HUES64 (cell line): ENCODE results near the gene GNAL.

ENCODE experiments used
- H3K27ac ChIP-seq: 2 replicates; pipeline ENCODE4 v1.7.0; 2013; ENCODE audit warnings: low read depth, low read length, inconsistent platforms
- H3K27me3 ChIP-seq: 2 replicates; pipeline ENCODE4 v1.6.1; 2013; ENCODE audit warnings: mild to moderate bottlenecking, low read length; ENCODE audit not compliant: insufficient read depth
- H3K36me3 ChIP-seq: 2 replicates; pipeline ENCODE4 v1.6.1; 2013; ENCODE audit warnings: mild to moderate bottlenecking, low read length; ENCODE audit not compliant: insufficient read depth
- H3K4me1 ChIP-seq: 2 replicates; pipeline ENCODE4 v1.6.1; 2013; ENCODE audit warnings: mild to moderate bottlenecking, low read length, moderate library complexity; ENCODE audit not compliant: insufficient read depth
- H3K4me3 ChIP-seq: 2 replicates; pipeline ENCODE4 v1.5.1; 2013; ENCODE audit warnings: mild to moderate bottlenecking, low read length, moderate library complexity
- H3K9ac ChIP-seq: 2 replicates; pipeline ENCODE4 v1.6.1; 2013; ENCODE audit warnings: mild to moderate bottlenecking, low read depth, low read length
- H3K9me3 ChIP-seq: 2 replicates; pipeline ENCODE4 v1.6.1; 2013; ENCODE audit warnings: low read depth, low read length; ENCODE audit not compliant: insufficient read depth
- WGBS: fragments of 150-250, 120-280 bp; methylation state at CpG from one replicate; pipeline ENCODE4 v1.1.7; 2013; ENCODE audit warnings: missing lambda C conversion rate; 5-methylcytosine and 5-hydroxymethylcytosine counted together

The GNAL gene

DNA sequence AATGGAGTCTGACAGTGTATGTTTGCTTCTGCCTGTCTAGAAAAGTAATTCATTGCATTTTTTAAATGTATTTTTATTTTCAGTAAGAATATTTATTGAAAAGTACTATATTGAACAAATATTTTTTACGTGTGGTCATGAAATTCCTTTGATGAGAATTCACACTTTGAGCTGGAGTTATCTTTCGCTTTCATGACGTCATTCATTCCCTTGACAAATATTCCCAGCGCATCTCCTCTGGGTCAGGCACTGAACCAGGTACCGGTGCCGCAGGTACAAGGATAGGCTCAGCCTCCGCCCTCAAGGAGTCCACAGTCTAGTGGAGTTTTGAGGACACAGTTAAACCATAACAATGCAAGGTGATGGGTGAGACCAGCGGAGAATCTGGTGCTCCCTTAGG lies 60.2 kb downstream of the GNAL start:
- Histone ChIP-seq H3K27ac (no peak overlapping the region), H3K9ac (no peak overlapping the region), H3K36me3 (no peaks in the 10 kb centered on the region), H3K4me3 (no peak overlapping the region), H3K4me1 (peaks cover 6% of the 10 kb centered on the region), H3K27me3 (peaks cover 46% of the 10 kb centered on the region), H3K9me3 (no peaks in the 10 kb centered on the region)
- 93% methylated on average over 8 of the region's 8 CpGs for WGBS

DNA sequence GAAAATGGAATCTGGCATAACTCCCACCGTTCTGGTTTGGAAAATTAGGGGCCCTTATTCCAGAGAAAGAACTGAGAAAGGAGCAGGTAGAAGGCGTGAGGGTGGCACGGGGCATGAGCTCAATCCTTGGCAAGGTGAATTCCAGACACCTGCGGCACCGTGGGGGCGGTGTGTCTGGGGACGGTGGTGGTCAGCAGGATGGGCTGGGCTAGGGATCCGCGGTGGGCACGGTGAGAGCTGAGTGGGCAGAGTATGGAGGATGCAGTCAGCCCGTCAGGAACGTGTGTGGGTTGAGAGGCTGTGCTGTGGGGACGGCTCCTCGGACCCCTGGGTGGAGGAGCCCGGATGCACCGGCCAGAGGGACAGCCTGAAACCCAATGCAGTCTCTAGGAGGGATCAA lies 61.1 kb downstream of the GNAL start:
- WGBS, result 92% methylated on average over 16 of the region's 16 CpGs
- H3K9ac ChIP-seq, result no peak overlapping the region
- no peak overlapping the region for H3K27ac ChIP-seq

DNA sequence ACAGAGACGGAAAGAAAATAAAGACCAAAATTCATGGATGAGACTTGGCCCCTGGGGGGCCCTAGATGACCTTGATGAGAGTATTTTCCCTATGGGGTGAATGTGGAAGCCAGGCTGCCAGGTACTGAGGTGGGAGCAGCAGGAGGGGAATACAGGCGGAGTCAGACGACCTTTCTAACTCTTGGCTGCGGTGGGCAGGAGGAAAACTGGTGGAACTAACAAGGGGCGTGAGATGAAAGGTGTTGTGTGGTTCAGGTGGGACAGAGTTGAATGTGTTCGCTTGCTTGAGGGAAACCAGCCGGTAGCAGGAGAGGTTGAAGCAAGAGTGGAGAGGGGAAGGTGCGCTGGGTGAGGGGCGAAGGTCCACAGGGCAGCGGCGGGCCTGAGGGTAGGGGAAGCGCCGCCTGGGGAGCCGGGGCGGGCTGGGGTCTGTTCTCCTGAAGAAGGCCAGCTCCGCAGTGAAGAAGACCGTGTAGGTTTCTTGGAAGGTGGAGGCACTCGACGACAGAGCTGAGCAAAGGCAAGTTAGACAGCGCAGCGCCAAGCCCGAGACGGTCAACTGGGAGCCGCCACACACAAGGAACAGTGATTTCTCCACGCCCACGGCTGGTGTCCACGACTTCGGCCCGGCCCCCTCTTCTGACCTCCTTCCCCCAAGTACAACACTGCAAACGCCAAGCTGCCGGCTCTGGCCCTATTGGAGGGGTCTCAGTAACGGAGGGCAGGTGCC lies 61.7 kb downstream of the GNAL start:
- Histone ChIP-seq H3K4me3 (peak overlapping the region; percentile 51), H3K27ac (no peak overlapping the region), H3K4me1 (peaks cover 6% of the 10 kb centered on the region), H3K27me3 (peaks cover 46% of the 10 kb centered on the region), H3K9me3 (no peaks in the 10 kb centered on the region), H3K9ac (no peak overlapping the region), H3K36me3 (no peaks in the 10 kb centered on the region)
- 89% methylated on average over 32 of the region's 32 CpGs for WGBS

More for the DNA sequence above, 61.1 kb downstream of the GNAL start:
- Histone ChIP-seq H3K4me1 (peaks cover 6% of the 10 kb centered on the region), H3K4me3 (no peak overlapping the region), H3K9me3 (no peaks in the 10 kb centered on the region), H3K36me3 (no peaks in the 10 kb centered on the region), H3K27me3 (peaks cover 46% of the 10 kb centered on the region)

DNA sequence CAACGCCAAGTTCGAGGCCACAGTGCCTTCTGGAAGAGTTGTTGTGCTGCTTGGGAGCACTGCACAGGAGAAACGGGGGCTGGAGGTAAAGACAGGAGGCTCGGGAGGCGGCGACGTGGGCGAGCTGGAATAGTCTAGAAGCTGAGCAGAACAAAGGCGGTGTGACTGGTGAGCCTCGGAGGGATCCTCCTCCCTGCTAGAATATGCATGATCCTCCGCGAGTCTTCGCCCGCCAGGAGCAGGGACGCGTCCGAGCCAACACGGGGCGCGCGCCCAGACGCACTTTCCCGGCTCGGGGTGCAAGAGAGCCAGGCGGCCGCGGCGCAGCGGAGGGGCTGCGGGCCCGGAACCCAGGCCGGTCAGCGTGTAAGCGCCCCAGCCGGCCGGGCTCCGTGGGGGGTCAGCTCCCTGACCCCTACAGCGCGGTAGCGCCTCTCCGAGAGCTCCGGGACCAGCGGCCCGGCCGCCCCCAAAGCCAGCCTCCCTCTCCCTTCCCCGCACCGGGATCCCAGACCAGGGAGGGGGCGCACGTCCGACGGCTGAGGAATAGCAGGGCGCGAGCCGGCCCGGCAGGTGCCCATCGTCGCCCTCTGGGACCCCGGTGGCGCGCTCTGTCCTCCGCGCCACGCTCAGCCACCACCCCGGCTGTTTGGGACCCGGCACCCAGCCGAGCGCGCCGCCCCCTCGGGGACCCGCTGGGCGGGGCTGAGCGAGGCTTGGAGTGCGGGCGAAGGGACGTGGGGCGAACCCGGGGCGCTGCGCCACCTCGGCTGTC lies 62.5 kb downstream of the GNAL start:
- Histone ChIP-seq H3K27ac (no peak overlapping the region), H3K36me3 (no peaks in the 10 kb centered on the region), H3K4me3 (peak overlapping the region; percentile 51), H3K9me3 (no peaks in the 10 kb centered on the region), H3K9ac (peak overlapping the region; percentile 15; the same call in 1 of the 2 replicates), H3K27me3 (peaks cover 46% of the 10 kb centered on the region), H3K4me1 (peaks cover 6% of the 10 kb centered on the region)
- WGBS, result 5% methylated on average over 81 of the region's 81 CpGs

DNA sequence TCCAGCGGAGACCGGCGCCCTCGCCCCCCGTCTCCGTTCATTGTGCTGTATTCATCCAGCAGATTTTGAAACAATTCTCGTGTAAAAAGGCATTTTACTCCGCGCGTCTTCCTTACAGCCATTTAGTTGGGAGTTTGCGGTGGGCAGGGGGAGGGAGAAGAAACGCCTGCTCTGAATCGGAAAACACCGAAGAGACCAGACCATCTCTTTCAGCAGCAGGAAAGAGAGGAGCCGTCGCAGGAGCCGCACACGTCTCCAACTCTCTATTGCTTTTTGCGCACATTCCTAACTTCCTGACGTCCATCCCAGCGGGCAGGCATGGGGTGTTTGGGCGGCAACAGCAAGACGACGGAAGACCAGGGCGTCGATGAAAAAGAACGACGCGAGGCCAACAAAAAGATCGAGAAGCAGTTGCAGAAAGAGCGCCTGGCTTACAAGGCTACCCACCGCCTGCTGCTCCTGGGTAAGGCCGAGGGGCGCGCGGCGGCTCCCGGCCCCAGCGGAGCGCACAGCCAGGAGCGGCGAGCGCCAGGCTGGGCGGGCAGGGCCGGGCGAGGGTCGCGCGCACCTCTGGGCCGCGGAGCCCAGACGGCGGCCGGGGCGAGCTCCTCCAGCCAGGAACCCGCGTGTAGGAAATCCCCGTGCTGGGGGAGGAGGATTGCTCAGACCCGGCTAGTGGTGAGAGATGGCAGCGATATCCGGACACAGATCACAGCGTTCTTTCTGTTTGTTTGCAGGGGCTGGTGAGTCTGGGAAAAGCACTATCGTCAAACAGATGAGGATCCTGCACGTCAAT lies 63.2 kb downstream of the GNAL start:
- H3K4me1 ChIP-seq, result peaks cover 6% of the 10 kb centered on the region
- no peaks in the 10 kb centered on the region for H3K36me3 ChIP-seq
- peak overlapping the region; percentile 15; the same call in 1 of the 2 replicates for H3K9ac ChIP-seq
- H3K27me3 ChIP-seq, result peaks cover 46% of the 10 kb centered on the region
- no peak overlapping the region for H3K27ac ChIP-seq
- H3K9me3 ChIP-seq, result no peaks in the 10 kb centered on the region
- peak overlapping the region; percentile 51 for H3K4me3 ChIP-seq
- WGBS, result 1% methylated on average over 64 of the region's 64 CpGs

DNA sequence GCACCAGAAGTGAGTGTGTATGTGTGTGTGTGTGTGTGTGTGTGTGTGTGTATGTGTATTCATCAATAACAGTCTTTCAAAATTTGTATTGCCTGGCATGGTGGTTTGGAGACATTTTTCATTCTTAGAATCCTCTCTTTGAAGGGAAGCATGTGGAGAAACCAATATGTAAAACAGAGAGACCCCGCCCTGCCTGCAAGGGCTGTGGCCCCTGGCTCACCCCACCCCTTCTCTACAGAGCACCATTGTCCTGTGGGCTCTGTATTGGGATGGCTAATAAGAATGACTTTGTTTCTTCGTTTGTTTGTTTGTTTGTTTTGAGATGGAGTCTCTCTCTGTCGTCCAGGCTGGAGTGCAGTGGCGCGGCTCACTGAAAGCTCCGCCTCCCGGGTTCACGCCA lies 65.9 kb downstream of the GNAL start:
- Histone ChIP-seq H3K4me1 (peaks cover 6% of the 10 kb centered on the region), H3K27ac (no peak overlapping the region), H3K4me3 (no peak overlapping the region), H3K36me3 (no peaks in the 10 kb centered on the region), H3K9ac (no peak overlapping the region), H3K9me3 (no peaks in the 10 kb centered on the region), H3K27me3 (peaks cover 41% of the 10 kb centered on the region)
- WGBS, result 90% methylated on average over 7 of the region's 8 CpGs

DNA sequence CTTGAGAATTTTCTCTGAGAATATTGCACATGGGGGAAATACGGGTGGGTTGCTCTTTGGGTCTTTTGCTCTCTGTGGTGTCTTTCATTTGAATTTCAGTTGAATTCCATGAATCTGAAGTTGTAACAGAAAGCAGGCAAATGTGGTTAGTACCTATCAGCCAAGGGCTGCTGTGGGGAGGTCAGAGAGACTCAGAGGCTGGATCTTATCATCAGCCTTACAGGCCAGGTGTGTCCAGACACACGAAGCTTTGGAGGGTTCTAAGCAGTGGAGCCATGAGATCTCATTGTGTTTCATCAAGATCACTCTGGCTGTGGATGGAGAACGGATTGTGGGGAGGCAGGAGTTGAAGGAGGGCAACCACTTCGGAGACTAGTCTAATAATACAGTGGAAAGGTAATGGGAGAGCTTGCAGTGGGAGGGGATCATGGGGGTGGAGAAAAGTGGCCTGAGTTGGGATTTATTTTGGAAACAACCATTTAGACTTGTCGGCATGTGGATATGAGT lies 68.1 kb downstream of the GNAL start:
- 93% methylated on average over 5 of the region's 5 CpGs for WGBS
- peaks cover 19% of the 10 kb centered on the region for H3K27me3 ChIP-seq

DNA sequence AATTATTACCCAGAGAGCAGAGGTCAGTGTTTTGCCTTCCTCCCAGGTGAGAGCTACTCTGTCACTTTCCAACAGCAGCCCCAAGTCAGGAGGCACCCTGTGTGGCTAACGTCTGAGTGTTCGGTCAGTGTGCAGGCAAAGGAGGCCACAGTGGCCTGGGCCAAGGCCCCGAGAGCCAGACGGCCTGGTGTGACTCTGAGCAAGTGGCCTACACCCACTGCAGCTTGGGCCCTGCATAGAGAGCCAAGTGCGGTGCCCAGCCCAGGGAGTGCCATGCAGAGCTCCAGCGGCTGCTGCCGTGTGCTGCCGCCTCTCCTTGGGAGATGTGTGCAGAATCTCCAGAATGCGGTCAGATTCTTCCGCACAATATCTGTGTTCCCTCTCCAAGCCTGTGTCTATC lies 70.4 kb downstream of the GNAL start:
- WGBS, result 95% methylated on average over 10 of the region's 10 CpGs
- Histone ChIP-seq H3K4me3 (no peak overlapping the region), H3K27me3 (no peaks in the 10 kb centered on the region), H3K27ac (no peak overlapping the region; the same call in 1 of the 2 replicates), H3K9ac (no peak overlapping the region), H3K9me3 (no peaks in the 10 kb centered on the region), H3K36me3 (no peaks in the 10 kb centered on the region), H3K4me1 (peaks cover 4% of the 10 kb centered on the region; the same call in 1 of the 2 replicates)

More for the DNA sequence above, 68.1 kb downstream of the GNAL start:
- Histone ChIP-seq H3K4me1 (peaks cover 10% of the 10 kb centered on the region), H3K4me3 (no peak overlapping the region), H3K36me3 (no peaks in the 10 kb centered on the region), H3K9me3 (no peaks in the 10 kb centered on the region), H3K9ac (no peak overlapping the region), H3K27ac (no peak overlapping the region)

GRCh38 chr18:11760498-11761167 lies 71.6 kb downstream of the GNAL start:
- Histone ChIP-seq H3K4me1 (peaks cover 10% of the 10 kb centered on the region), H3K27ac (no peak overlapping the region), H3K27me3 (no peaks in the 10 kb centered on the region), H3K9me3 (no peaks in the 10 kb centered on the region), H3K4me3 (no peak overlapping the region), H3K36me3 (no peaks in the 10 kb centered on the region), H3K9ac (no peak overlapping the region)
- WGBS, result 93% methylated on average over 7 of the region's 7 CpGs

GRCh38 chr18:11761553-11761952 lies 72.5 kb downstream of the GNAL start:
- no peak overlapping the region for H3K27ac ChIP-seq
- no peaks in the 10 kb centered on the region for H3K9me3 ChIP-seq
- H3K4me1 ChIP-seq, result peaks cover 19% of the 10 kb centered on the region
- no peaks in the 10 kb centered on the region for H3K36me3 ChIP-seq
- WGBS, result 57% methylated on average over 2 of the region's 2 CpGs
- peak overlapping the region; percentile 32; the same call in 1 of the 2 replicates for H3K9ac ChIP-seq
- H3K27me3 ChIP-seq, result no peaks in the 10 kb centered on the region
- H3K4me3 ChIP-seq, result no peak overlapping the region
